A549 (cell line): ENCODE data around the gene LDLRAD4. TPM values are rescaled to one million over a fixed set of nuclear protein-coding genes. Genes with fewer than 3 reads are reported as not detected.
A peak's percentile ranks its signal among the peaks of the same experiment; 100 is the strongest.

Experiments
- ATAC-seq, 2 experiments: fragments of 200-7000 bp in 1 of 2; fragments of >200 bp in 1 of 2; cut with Nextera tagmentation in 1 of 2; cut with Tn5 transposase in 1 of 2; 3 replicates each; pipeline versions ENCODE4 v1.8.0 to v1.9.1; 2018 to 2020; ENCODE audit warnings: mild to moderate bottlenecking in 1 of 2, moderate library complexity in 1 of 2
- CTCF ChIA-PET: fragments of 300-600 bp; sonication (Branson Sonifier 250); formaldehyde crosslinking; extraction: SDS; loops from one replicate; lab custom pipeline; 2021; ENCODE audit warnings: antibody characterized with exemption, inconsistent platforms; lab: Yijun Ruan, JAX
- POLR2A ChIA-PET: fragments of 350-600 bp; formaldehyde crosslinking; extraction: SDS; loops from one replicate; lab custom pipeline; 2021; ENCODE audit warnings: antibody characterized with exemption, inconsistent platforms; lab: Yijun Ruan, JAX
- DNase-seq, 2 experiments: peaks; one replicate each; pipeline versions ENCODE4 v3.0.0 to v3.0.0-alpha.2; 2011 to 2016; ENCODE audit warnings: low read depth in 1 of 2, low spot score in 1 of 2
- FAIRE-seq: peaks from 2 replicates; lab custom pipeline; 2011; peaks lifted over from hg19 to GRCh38; lab: Jason Lieb, UNC
- H3K27ac ChIP-seq, 2 experiments: fragments of >200 bp; sonication (Bioruptor Twin); formaldehyde crosslinking; 3 replicates each; pipeline ENCODE4 v1.5.1; 2016 to 2017
- H3K4me1 ChIP-seq: fragments of >200 bp; sonication (Bioruptor Twin); formaldehyde crosslinking; 3 replicates; pipeline ENCODE4 v1.6.1; 2016
- H3K4me2 ChIP-seq: fragments of >200 bp; sonication (Bioruptor Twin); formaldehyde crosslinking; 3 replicates; pipeline ENCODE4 v1.6.1; 2016
- H3K4me3 ChIP-seq: fragments of >200 bp; sonication (Bioruptor Twin); formaldehyde crosslinking; 3 replicates; pipeline ENCODE4 v1.5.1; 2016
- H3K9me3 ChIP-seq: fragments of >200 bp; sonication (Bioruptor Twin); formaldehyde crosslinking; 3 replicates; pipeline ENCODE4 v1.6.1; 2016
- CBX2 ChIP-seq: fragments of 200-600 bp; sonication (generic); IDR thresholded peaks from 2 replicates; pipeline ENCODE4 v1.6.1; 2016; ENCODE audit warnings: low read depth, mild to moderate bottlenecking, borderline replicate concordance
- CEBPB ChIP-seq, 2 experiments: fragments of >200 bp in 1 of 2; sonication (Bioruptor Twin) in 1 of 2; formaldehyde crosslinking in 1 of 2; IDR thresholded peaks; 2 replicates each; pipeline ENCODE4 v1.6.1; 2012 to 2016
- CHD4 ChIP-seq: fragments of 200-600 bp; sonication (generic); IDR thresholded peaks from 2 replicates; pipeline ENCODE4 v1.6.1; 2016; ENCODE audit warnings: antibody characterized with exemption, mild to moderate bottlenecking, borderline replicate concordance
- EHMT2 ChIP-seq: fragments of 200-600 bp; sonication (generic); IDR thresholded peaks from 2 replicates; pipeline ENCODE4 v1.6.1; 2016; ENCODE audit warnings: antibody characterized with exemption, low read depth, mild to moderate bottlenecking, moderate library complexity
- EP300 ChIP-seq, 2 experiments: fragments of >200 bp; sonication (Bioruptor Twin); formaldehyde crosslinking; IDR thresholded peaks; 2 replicates in 1 of 2; 3 replicates in 1 of 2; pipeline ENCODE4 v1.6.1; 2016 to 2017
- FOXS1 ChIP-seq: fragments of 250-450 bp; sonication (Bioruptor Pico); IDR thresholded peaks from 2 replicates; pipeline ENCODE4 v1.5.0; 2020; ENCODE audit warnings: mild to moderate bottlenecking, moderate library complexity
- GATA3 ChIP-seq: IDR thresholded peaks from 2 replicates; pipeline ENCODE4 v1.6.1; 2012; ENCODE audit warnings: borderline replicate concordance
- HEYL ChIP-seq: fragments of 250-450 bp; sonication (Bioruptor Pico); IDR thresholded peaks from 2 replicates; pipeline ENCODE4 v1.8.0; 2021; ENCODE audit warnings: mild to moderate bottlenecking, moderate library complexity
- HOXB5 ChIP-seq: fragments of 250-450 bp; sonication (Bioruptor Pico); IDR thresholded peaks from 2 replicates; pipeline ENCODE4 v1.5.0; 2020; ENCODE audit warnings: mild to moderate bottlenecking, moderate library complexity
- KDM1A ChIP-seq: fragments of 200-600 bp; sonication (generic); IDR thresholded peaks from 2 replicates; pipeline ENCODE4 v1.6.1; 2016; ENCODE audit warnings: low read depth, mild to moderate bottlenecking
- KDM5A ChIP-seq: fragments of 200-600 bp; sonication (generic); IDR thresholded peaks from 2 replicates; pipeline ENCODE4 v1.6.1; 2016; ENCODE audit warnings: antibody characterized with exemption, mild to moderate bottlenecking
- MAZ ChIP-seq: fragments of 150-350 bp; IDR thresholded peaks from 2 replicates; pipeline ENCODE4 v1.6.1; 2014; ENCODE audit warnings: antibody characterized with exemption, low read depth, low read length, borderline replicate concordance
- NR3C1 ChIP-seq: fragments of >200 bp; sonication (Bioruptor Twin); formaldehyde crosslinking; IDR thresholded peaks from 3 replicates; pipeline ENCODE4 v1.6.1; 2017
- POLR2A ChIP-seq: IDR thresholded peaks from 2 replicates; pipeline ENCODE4 v1.6.1; 2012; ENCODE audit warnings: mild to moderate bottlenecking, low read length
- RAD21 ChIP-seq, 2 experiments: fragments of >200 bp in 1 of 2; sonication (Bioruptor Twin) in 1 of 2; formaldehyde crosslinking in 1 of 2; IDR thresholded peaks in 1 of 2; conservative IDR thresholded peaks in 1 of 2; 2 replicates in 1 of 2; 3 replicates in 1 of 2; pipeline ENCODE4 v1.6.1; 2012 to 2018; ENCODE audit warnings: inconsistent platforms in 1 of 2
- RCOR1 ChIP-seq: fragments of 150-350 bp; IDR thresholded peaks from 2 replicates; pipeline ENCODE4 v1.6.1; 2014; ENCODE audit warnings: antibody characterized with exemption, low read length, low read depth
- REST ChIP-seq: fragments of 200-600 bp; sonication (generic); IDR thresholded peaks from 2 replicates; pipeline ENCODE4 v1.6.1; 2016; ENCODE audit warnings: antibody characterized with exemption, mild to moderate bottlenecking, moderate library complexity
- RFX5 ChIP-seq: fragments of 450-650 bp; IDR thresholded peaks from 2 replicates; pipeline ENCODE4 v1.7.1; 2014; ENCODE audit warnings: antibody characterized with exemption, mild to moderate bottlenecking, moderate library complexity
- RNF2 ChIP-seq: fragments of 200-600 bp; sonication (generic); IDR thresholded peaks from 2 replicates; pipeline ENCODE4 v1.6.1; 2016; ENCODE audit warnings: low read depth, mild to moderate bottlenecking, antibody characterized with exemption, moderate library complexity, borderline replicate concordance
- WGBS: methylation state at CpG from one replicate; pipeline ENCODE4 v1.1.6; 2017; ENCODE audit errors: missing lambda C conversion rate; 5-methylcytosine and 5-hydroxymethylcytosine counted together
- polyA plus RNA-seq, 4 experiments: library from polyadenylated mRNA; depleted of rRNA in 3 of 4; stranded (reverse); fragments of >200 nt; fragmentation: RNase III in 1 of 4; extraction: RNeasy Plus Mini Kit Qiagen cat#74134 plus additional on column Dnase treatment in 1 of 4; gene quantifications; 2 replicates in 3 of 4; 3 replicates in 1 of 4; pipeline ENCODE4 v1.2.3, GENCODE V29; 2011 to 2017
- TF ChIP-seq, protein P1 (sequence below): IDR thresholded peaks from 2 replicates; pipeline ENCODE4 v1.6.1; 2012

Gene LDLRAD4
- polyA plus RNA-seq, 2 of the 4 experiments (the other 2 are of a cell fraction), result 5.2 to 7.6 TPM

DNA sequence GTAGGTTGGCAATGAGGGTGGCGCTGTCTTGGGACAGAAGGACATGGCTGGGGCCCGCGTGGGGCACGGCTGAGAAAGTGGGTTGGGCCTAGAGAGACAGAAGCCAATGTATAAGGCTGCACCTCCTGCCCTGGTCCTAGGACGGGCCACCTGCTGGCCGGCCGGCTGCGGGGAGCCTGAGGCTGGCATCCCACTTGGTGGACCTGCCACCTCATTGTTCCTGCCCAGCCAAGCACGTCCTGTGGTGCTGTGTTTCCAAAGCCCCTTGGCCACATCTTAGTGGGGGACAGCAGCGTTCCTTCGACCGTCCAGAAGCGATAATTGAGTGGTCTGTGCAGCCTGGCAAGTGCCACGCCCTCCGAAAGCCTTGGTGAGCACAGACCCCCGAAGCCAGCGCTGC lies 223.9 kb downstream of the LDLRAD4 start:
- POLR2A ChIA-PET, result no interaction called here
- Histone ChIP-seq H3K4me1 (peaks cover 32% of the 10 kb centered on the region), H3K4me3 (no peak overlapping the region), H3K4me2 (no peak overlapping the region), H3K9me3 (no peaks in the 10 kb centered on the region), H3K27ac (no peak overlapping the region)
- ATAC-seq (no peak), DNase-seq (no peak), FAIRE-seq (no peak)
- TF ChIP-seq KDM5A (no peak), CEBPB (IDR thresholded peaks at IDR 0.05) (no peak), RNF2 (no peak), GATA3 (no peak), REST (no peak), MAZ (no peak), EP300 (IDR thresholded peaks at IDR 0.05) (no peak), HOXB5 (CRISPR knock-in tag) (no peak), KDM1A (no peak), CHD4 (no peak), RCOR1 (no peak)
- CTCF ChIA-PET, result no interaction called here
- WGBS, result 86% methylated on average over 12 of the region's 17 CpGs

DNA sequence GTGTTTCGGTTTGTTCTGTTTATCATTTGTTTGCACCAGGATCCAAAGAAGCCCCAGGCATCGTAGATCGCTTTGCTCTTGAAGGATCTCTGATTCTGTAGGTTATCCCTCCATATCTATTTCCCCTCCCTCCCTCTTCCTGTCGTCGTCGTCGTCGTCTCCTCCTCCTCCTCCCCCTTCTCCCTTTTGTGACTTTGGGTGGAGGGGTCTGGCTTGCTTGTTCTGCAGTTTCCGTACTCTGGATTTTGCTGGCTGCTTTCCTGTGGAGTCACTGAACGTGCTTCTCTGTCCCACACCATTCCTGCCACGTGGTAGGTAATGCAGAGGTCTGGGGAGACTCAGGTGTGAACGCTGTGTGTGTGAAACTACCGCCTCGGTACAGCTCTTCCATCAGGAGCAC lies 225.0 kb downstream of the LDLRAD4 start:
- no peaks in the 10 kb centered on the region for H3K9me3 ChIP-seq
- peaks cover 41% of the 10 kb centered on the region for H3K4me1 ChIP-seq
- TF ChIP-seq HEYL (CRISPR knock-in tag), result no peak
- TF ChIP-seq RFX5, result no peak
- no peak for TF ChIP-seq RAD21 (conservative IDR thresholded peaks at IDR 0.05 in 1 of 2, IDR thresholded peaks at IDR 0.05 in 1 of 2)
- no peak for TF ChIP-seq EHMT2
- TF ChIP-seq NR3C1, result no peak
- TF ChIP-seq FOXS1 (CRISPR knock-in tag), result no peak
- H3K4me2 ChIP-seq, result no peak overlapping the region
- DNase-seq (no peak), FAIRE-seq (no peak), ATAC-seq (no peak)
- WGBS, result 81% methylated on average over 14 of the region's 14 CpGs
- H3K4me3 ChIP-seq, result no peak overlapping the region
- CTCF ChIA-PET, result no interaction called here
- no peak overlapping the region for H3K27ac ChIP-seq
- POLR2A ChIA-PET, result no interaction called here

- no peak overlapping the region for H3K4me3 ChIP-seq
- H3K4me1 ChIP-seq, result peaks cover 43% of the 10 kb centered on the region
- no peak for ATAC-seq
- H3K9me3 ChIP-seq, result no peaks in the 10 kb centered on the region
- POLR2A ChIA-PET, result no interaction called here
- peak overlapping the region; percentile 30 to 86; a peak in 3 of 6 replicates for H3K27ac ChIP-seq
- CTCF ChIA-PET, result no interaction called here
- no peak for DNase-seq
- 70% methylated on average over 8 of the region's 8 CpGs for WGBS
- TF ChIP-seq, protein P1, sequence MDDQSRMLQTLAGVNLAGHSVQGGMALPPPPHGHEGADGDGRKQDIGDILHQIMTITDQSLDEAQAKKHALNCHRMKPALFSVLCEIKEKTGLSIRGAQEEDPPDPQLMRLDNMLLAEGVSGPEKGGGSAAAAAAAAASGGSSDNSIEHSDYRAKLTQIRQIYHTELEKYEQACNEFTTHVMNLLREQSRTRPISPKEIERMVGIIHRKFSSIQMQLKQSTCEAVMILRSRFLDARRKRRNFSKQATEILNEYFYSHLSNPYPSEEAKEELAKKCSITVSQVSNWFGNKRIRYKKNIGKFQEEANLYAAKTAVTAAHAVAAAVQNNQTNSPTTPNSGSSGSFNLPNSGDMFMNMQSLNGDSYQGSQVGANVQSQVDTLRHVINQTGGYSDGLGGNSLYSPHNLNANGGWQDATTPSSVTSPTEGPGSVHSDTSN, result no peak
- TF ChIP-seq CBX2 (no peak), POLR2A (no peak), RAD21 (conservative IDR thresholded peaks at IDR 0.05 in 1 of 2, IDR thresholded peaks at IDR 0.05 in 1 of 2) (no peak)
- H3K4me2 ChIP-seq, result peak overlapping the region; percentile 73; the same call in 2 of the 3 replicates
- FAIRE-seq, result no peak
These were observed 226.1 kb downstream of the LDLRAD4 start for GRCh38 chr18:13444430-13445240.
